A172 (cell line): ENCODE results near the gene SCT. TPM values are rescaled to one million over a fixed set of nuclear protein-coding genes. Genes with fewer than 3 reads are reported as not detected.

ENCODE experiments used
- DNase-seq: peaks from one replicate; pipeline ENCODE4 v3.0.0-alpha.2; 2015; ENCODE audit warnings: low spot score
- total RNA-seq: library from RNA; depleted of rRNA; stranded (reverse); fragments of >200 nt; shearing (Covaris generic); gene quantifications from 2 replicates; pipeline ENCODE4 v1.2.3, GENCODE V29; 2014; rRNA removed

SCT gene
- total RNA-seq, 1 experiment from 2014 or later: not detected

GRCh38 chr11:587978-588380 lies 39.0 kb downstream of the SCT start:
- DNase-seq: peak; percentile 52

DNA sequence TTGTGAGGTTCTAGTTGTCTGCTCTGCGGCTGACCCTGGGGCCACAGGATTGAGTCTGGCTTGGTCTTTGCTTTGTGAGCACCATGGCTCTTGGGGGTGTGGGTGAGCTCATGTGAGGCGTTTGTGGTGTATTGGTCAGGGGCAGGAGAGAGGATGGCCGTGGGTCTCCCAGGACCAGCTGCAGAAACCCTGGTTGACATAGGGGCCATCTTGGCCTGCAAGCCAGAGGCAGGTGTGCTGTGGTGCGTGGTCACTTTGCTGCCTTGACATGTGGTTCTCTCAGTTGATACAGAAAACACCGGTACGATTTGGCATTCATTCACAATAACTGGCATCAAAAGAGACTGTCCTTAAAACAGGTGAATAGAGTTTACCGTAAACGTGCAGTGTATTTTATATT lies 39.4 kb downstream of the SCT start:
- DNase-seq: no peak

- no peak for DNase-seq
These were observed 40.3 kb downstream of the SCT start for GRCh38 chr11:586376-587316.

- DNase-seq: no peak
These were observed 42.7 kb downstream of the SCT start for GRCh38 chr11:584287-584686.

DNA sequence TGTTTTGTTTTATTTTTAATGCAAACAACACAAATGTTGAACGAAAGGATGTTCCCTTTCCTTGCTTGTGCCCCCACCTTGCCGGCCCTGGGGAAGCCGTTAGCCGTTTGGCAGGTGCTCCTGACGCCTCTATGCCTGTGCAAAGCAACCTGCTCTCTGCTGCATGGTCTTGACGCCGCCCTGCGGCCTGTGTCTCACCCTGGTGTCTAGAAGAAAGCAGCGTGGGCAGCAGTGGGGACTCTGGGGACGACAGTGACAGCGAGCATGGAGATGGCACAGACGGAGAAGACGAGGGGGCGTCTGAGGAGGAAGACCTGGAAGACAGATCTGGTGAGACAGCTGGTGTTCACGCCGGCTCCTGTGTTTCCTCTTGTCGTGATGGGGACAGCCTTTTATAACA lies 45.2 kb downstream of the SCT start:
- DNase-seq: no peak

DNA sequence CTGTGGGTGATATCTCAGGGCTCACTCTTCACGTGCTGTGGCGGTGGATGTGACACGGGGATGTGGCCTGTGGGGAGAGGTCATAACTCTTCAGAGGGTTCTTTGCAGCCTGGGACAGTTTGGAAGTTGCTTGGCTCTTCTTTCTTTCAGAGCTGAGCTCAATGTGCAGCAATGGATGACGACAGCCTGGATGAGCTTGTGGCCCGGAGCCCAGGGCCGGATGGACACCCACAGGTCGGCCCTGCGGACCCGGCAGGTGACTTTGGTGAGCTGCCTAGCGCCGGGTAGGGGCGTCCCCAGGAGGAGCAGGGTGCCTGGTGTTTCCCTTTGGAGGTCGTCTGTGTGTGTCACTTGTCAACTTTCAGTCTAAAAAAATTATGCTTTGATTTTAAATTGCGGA lies 45.6 kb downstream of the SCT start:
- DNase-seq: no peak

- DNase-seq: no peak
These were observed 47.0 kb downstream of the SCT start for GRCh38 chr11:579830-580601.

DNA sequence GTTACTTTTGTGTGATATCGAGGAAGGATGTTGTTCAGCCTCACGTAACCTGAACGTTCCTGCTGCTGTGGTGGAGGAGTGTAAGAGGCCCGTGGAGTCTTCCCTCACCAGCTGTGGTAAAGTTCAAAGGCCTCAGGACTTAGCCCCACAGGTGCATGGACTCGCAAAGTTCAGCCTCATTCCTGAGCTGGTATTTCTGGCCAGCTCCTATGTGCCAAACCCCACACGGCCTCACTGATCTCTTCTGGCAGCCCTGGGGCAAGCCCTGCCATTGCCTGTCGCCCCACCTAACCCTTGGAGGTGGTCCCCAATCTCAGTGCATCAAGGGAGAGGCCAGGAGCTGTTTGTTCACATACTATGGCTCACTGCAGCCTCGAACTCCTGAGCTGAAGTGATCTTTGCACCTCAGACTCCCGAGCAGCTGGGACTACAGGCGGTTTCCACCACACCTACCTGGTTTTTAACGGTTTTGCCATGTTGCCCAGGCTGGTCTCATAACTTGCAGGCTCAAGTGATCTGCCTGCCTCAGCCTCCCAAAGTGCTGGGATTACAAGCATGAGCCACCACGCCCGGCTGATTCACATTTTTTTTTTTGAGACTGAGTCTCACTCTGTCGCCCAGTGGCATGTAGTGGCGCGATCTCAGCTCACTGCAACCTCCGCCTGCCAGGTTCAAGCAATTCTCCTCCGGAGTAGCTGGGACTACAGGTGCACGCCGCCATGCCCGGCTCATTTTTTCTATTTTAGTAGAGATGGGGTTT lies 48.5 kb downstream of the SCT start:
- DNase-seq: no peak

GRCh38 chr11:577611-577894 lies 49.4 kb downstream of the SCT start:
- DNase-seq: no peak

DNA sequence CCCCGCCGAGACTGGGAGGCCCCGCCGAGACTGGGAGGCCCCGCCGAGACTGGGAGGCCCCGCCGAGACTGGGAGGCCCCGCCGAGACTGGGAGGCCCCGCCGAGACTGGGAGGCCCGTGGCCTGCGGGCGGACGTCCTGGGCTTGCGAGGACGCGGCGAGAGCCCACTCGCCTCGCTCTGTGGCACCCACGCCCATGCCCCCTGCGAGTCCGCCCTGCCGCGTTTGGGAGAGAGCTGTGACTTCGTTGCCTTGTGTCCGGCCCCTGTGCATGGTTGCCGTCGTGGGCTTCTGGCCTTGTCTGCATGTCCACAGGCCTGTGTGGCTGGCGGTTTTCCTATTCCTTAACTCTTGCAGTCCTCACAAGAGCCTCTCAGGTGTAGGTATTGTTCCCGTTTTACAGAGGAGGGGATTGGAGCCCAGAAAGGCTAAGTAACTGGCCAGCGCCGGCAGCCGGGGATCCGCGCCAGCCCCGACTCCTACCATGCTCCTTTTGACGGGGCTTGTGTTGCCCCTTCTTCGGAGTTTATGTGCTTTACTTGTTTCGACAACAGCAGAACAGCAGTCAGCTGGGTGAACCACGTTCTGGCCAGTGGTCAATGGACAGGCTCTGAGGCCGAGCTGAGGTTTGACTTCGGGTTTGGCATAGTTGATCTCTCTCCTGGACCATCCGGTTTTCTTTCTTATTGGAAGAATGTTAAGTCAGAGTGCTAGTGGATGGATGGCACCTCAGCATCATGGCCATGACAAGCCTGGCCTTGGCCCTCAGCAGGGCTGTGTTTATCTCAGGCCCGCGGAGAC lies 50.0 kb downstream of the SCT start:
- DNase-seq: no peak

Other genes starting within 250 kb of the SCT start
- gene PKP3, start 233.0 kb downstream of the SCT start, total RNA-seq: 39.8 and 44.0 TPM in 2 replicates
- gene SIGIRR, start 212.2 kb downstream of the SCT start, total RNA-seq: 3.8 and 3.9 TPM in 2 replicates
- gene ANO9, start 185.2 kb downstream of the SCT start, total RNA-seq: 0.19 TPM in 1 of 2 replicates, not detected in the other
- gene PTDSS2, start 176.9 kb downstream of the SCT start, total RNA-seq: 29.7 and 30.4 TPM in 2 replicates
- 299 and 316 TPM in 2 replicates for gene RNH1, start 119.9 kb downstream of the SCT start, total RNA-seq
- gene HRAS, start 91.6 kb downstream of the SCT start, total RNA-seq: 74.6 and 99.9 TPM in 2 replicates
- not detected in 2 replicates for gene LRRC56, start 89.7 kb downstream of the SCT start, total RNA-seq
- 2.4 and 4.4 TPM in 2 replicates for gene LMNTD2, start 66.4 kb downstream of the SCT start, total RNA-seq
- gene RASSF7, start 66.2 kb downstream of the SCT start, total RNA-seq: 24.9 and 43.9 TPM in 2 replicates
- gene PHRF1, start 50.7 kb downstream of the SCT start, total RNA-seq: 12.8 and 14.9 TPM in 2 replicates
- gene IRF7, start 11.2 kb downstream of the SCT start, total RNA-seq: 6.4 and 12.0 TPM in 2 replicates
- not detected in 2 replicates for gene CDHR5, start 2.2 kb downstream of the SCT start, total RNA-seq
- gene DRD4, start 10.1 kb upstream of the SCT start, total RNA-seq: not detected in 2 replicates
- gene DEAF1, start 68.0 kb upstream of the SCT start, total RNA-seq: 12.8 and 20.2 TPM in 2 replicates
- 17.1 and 17.9 TPM in 2 replicates for gene TMEM80, start 68.6 kb upstream of the SCT start, total RNA-seq
- gene EPS8L2, start 79.0 kb upstream of the SCT start, total RNA-seq: 64.9 and 108 TPM in 2 replicates
- gene TALDO1, start 120.3 kb upstream of the SCT start, total RNA-seq: 417 and 483 TPM in 2 replicates
- gene GATD1, start 150.3 kb upstream of the SCT start, total RNA-seq: 33.7 and 42.7 TPM in 2 replicates
- not detected in 2 replicates for gene CEND1, start 162.9 kb upstream of the SCT start, total RNA-seq
- gene SLC25A22, start 171.1 kb upstream of the SCT start, total RNA-seq: 43.7 and 46.5 TPM in 2 replicates
- gene PIDD1, start 178.1 kb upstream of the SCT start, total RNA-seq: 5.7 and 6.0 TPM in 2 replicates
- 399 and 585 TPM in 2 replicates for gene RPLP2, start 182.8 kb upstream of the SCT start, total RNA-seq
- 17.0 and 33.8 TPM in 2 replicates for gene PNPLA2, start 191.7 kb upstream of the SCT start, total RNA-seq
- not detected in 2 replicates for gene CRACR2B, start 200.7 kb upstream of the SCT start, total RNA-seq
- 892 and 998 TPM in 2 replicates for gene CD151, start 205.8 kb upstream of the SCT start, total RNA-seq
- 132 and 157 TPM in 2 replicates for gene POLR2L, start 215.3 kb upstream of the SCT start, total RNA-seq
- gene TSPAN4, start 215.7 kb upstream of the SCT start, total RNA-seq: 195 and 210 TPM in 2 replicates